Skeletal muscle satellite cell (primary cell): Measurements from ENCODE around the gene EED.

Experiments
- H3K27me3 ChIP-seq: 2 replicates; pipeline ENCODE4 v1.7.0; 2013; ENCODE audit warnings: low read length; ENCODE audit not compliant: control insufficient read depth, insufficient read depth
- H3K36me3 ChIP-seq: 2 replicates; pipeline ENCODE4 v1.7.0; 2013; ENCODE audit warnings: mild to moderate bottlenecking, control low read depth, low read length; ENCODE audit not compliant: insufficient read depth
- H3K4me1 ChIP-seq: 2 replicates; pipeline ENCODE4 v1.7.0; 2013; ENCODE audit warnings: low read length; ENCODE audit not compliant: control insufficient read depth, insufficient read depth
- H3K4me2 ChIP-seq: 2 replicates; pipeline ENCODE4 v1.7.0; 2013; ENCODE audit warnings: mild to moderate bottlenecking, low read length
- H3K4me3 ChIP-seq: 2 replicates; pipeline ENCODE4 v1.7.0; 2013; ENCODE audit warnings: low read length
- H3K9ac ChIP-seq: 2 replicates; pipeline ENCODE4 v1.7.0; 2013; ENCODE audit warnings: mild to moderate bottlenecking, low read depth, low read length, moderate library complexity
- H3K9me3 ChIP-seq: replicated peaks from 2 replicates; pipeline ENCODE4 v1.7.0; 2013; ENCODE audit warnings: mild to moderate bottlenecking, control low read depth, low read length

Gene EED

GRCh38 chr11:86255896-86256295 is 11.3 kb downstream of the EED start:
- H3K4me2 ChIP-seq = no peak overlapping the region
- peaks cover 18% of the 10 kb centered on the region for H3K36me3 ChIP-seq
- H3K4me1 ChIP-seq = no peaks in the 10 kb centered on the region
- H3K9me3 ChIP-seq = no peaks in the 10 kb centered on the region
- no peak overlapping the region for H3K9ac ChIP-seq
- no peak overlapping the region for H3K4me3 ChIP-seq
- no peaks in the 10 kb centered on the region for H3K27me3 ChIP-seq

GRCh38 chr11:86256608-86257007 is 12.1 kb downstream of the EED start:
- Histone ChIP-seq H3K4me3 (no peak overlapping the region), H3K36me3 (peaks cover 21% of the 10 kb centered on the region), H3K9ac (no peak overlapping the region), H3K4me2 (no peak overlapping the region), H3K4me1 (no peaks in the 10 kb centered on the region), H3K9me3 (no peaks in the 10 kb centered on the region), H3K27me3 (no peaks in the 10 kb centered on the region)

GRCh38 chr11:86257446-86257845 is 12.9 kb downstream of the EED start:
- H3K9me3 ChIP-seq = no peaks in the 10 kb centered on the region
- H3K9ac ChIP-seq = no peak overlapping the region
- H3K4me3 ChIP-seq = no peak overlapping the region
- H3K4me2 ChIP-seq = no peak overlapping the region
- peaks cover 21% of the 10 kb centered on the region for H3K36me3 ChIP-seq
- H3K4me1 ChIP-seq = no peaks in the 10 kb centered on the region
- H3K27me3 ChIP-seq = no peaks in the 10 kb centered on the region

GRCh38 chr11:86259730-86260129 is 15.2 kb downstream of the EED start:
- Histone ChIP-seq H3K4me3 (no peak overlapping the region), H3K4me1 (no peaks in the 10 kb centered on the region), H3K9ac (no peak overlapping the region), H3K36me3 (peaks cover 34% of the 10 kb centered on the region), H3K4me2 (no peak overlapping the region), H3K9me3 (no peaks in the 10 kb centered on the region), H3K27me3 (no peaks in the 10 kb centered on the region)

- no peaks in the 10 kb centered on the region for H3K9me3 ChIP-seq
- H3K4me3 ChIP-seq = no peak overlapping the region
- H3K9ac ChIP-seq = no peak overlapping the region
- peaks cover 37% of the 10 kb centered on the region for H3K36me3 ChIP-seq
- H3K4me2 ChIP-seq = no peak overlapping the region
- no peaks in the 10 kb centered on the region for H3K27me3 ChIP-seq
- no peaks in the 10 kb centered on the region for H3K4me1 ChIP-seq
Observed at GRCh38 chr11:86261328-86261727, 16.8 kb downstream of the EED start.

- H3K4me2 ChIP-seq = no peak overlapping the region
- no peaks in the 10 kb centered on the region for H3K4me1 ChIP-seq
- no peak overlapping the region for H3K4me3 ChIP-seq
- H3K27me3 ChIP-seq = no peaks in the 10 kb centered on the region
- peaks cover 35% of the 10 kb centered on the region for H3K36me3 ChIP-seq
- no peak overlapping the region for H3K9ac ChIP-seq
- no peaks in the 10 kb centered on the region for H3K9me3 ChIP-seq
Observed at GRCh38 chr11:86262387-86262786, 17.8 kb downstream of the EED start.

- no peak overlapping the region for H3K4me3 ChIP-seq
- H3K9me3 ChIP-seq = no peaks in the 10 kb centered on the region
- no peak overlapping the region for H3K4me2 ChIP-seq
- H3K9ac ChIP-seq = no peak overlapping the region
- H3K4me1 ChIP-seq = no peaks in the 10 kb centered on the region
- no peaks in the 10 kb centered on the region for H3K27me3 ChIP-seq
- peaks cover 39% of the 10 kb centered on the region for H3K36me3 ChIP-seq
Observed at GRCh38 chr11:86264649-86265048, 20.1 kb downstream of the EED start.

- H3K36me3 ChIP-seq = peaks cover 41% of the 10 kb centered on the region
- no peaks in the 10 kb centered on the region for H3K9me3 ChIP-seq
- H3K4me1 ChIP-seq = no peaks in the 10 kb centered on the region
- H3K27me3 ChIP-seq = no peaks in the 10 kb centered on the region
- no peak overlapping the region for H3K4me3 ChIP-seq
- no peak overlapping the region for H3K9ac ChIP-seq
- no peak overlapping the region for H3K4me2 ChIP-seq
Observed at GRCh38 chr11:86265194-86265593, 20.6 kb downstream of the EED start.

- H3K36me3 ChIP-seq = peaks cover 22% of the 10 kb centered on the region
- no peak overlapping the region for H3K4me2 ChIP-seq
- no peaks in the 10 kb centered on the region for H3K4me1 ChIP-seq
- H3K27me3 ChIP-seq = no peaks in the 10 kb centered on the region
- no peak overlapping the region for H3K4me3 ChIP-seq
- no peak overlapping the region for H3K9ac ChIP-seq
- no peaks in the 10 kb centered on the region for H3K9me3 ChIP-seq
Observed at GRCh38 chr11:86269645-86270044, 25.1 kb downstream of the EED start.

- Histone ChIP-seq H3K27me3 (no peaks in the 10 kb centered on the region), H3K9ac (no peak overlapping the region), H3K4me1 (no peaks in the 10 kb centered on the region), H3K36me3 (peaks cover 29% of the 10 kb centered on the region), H3K4me2 (no peak overlapping the region), H3K9me3 (no peaks in the 10 kb centered on the region), H3K4me3 (no peak overlapping the region)
Observed at GRCh38 chr11:86274503-86274902, 29.9 kb downstream of the EED start.

GRCh38 chr11:86274999-86275398 is 30.4 kb downstream of the EED start:
- Histone ChIP-seq H3K4me3 (no peak overlapping the region), H3K9ac (no peak overlapping the region), H3K9me3 (no peaks in the 10 kb centered on the region), H3K4me2 (no peak overlapping the region), H3K27me3 (no peaks in the 10 kb centered on the region), H3K4me1 (no peaks in the 10 kb centered on the region), H3K36me3 (peaks cover 26% of the 10 kb centered on the region)

GRCh38 chr11:86275493-86276370 is 31.2 kb downstream of the EED start:
- Histone ChIP-seq H3K4me1 (no peaks in the 10 kb centered on the region), H3K4me2 (no peak overlapping the region), H3K9ac (no peak overlapping the region), H3K9me3 (no peaks in the 10 kb centered on the region), H3K27me3 (no peaks in the 10 kb centered on the region), H3K36me3 (peaks cover 26% of the 10 kb centered on the region), H3K4me3 (no peak overlapping the region)
